Liver (tissue), 9 donors: Measurements from ENCODE around the gene CELA2A. TPM values are rescaled to one million over a fixed set of nuclear protein-coding genes. Genes with fewer than 3 reads are reported as not detected.

Experiments used
- DNase-seq: peaks from one replicate; pipeline ENCODE4 v3.0.0-alpha.2; 2017; ENCODE audit warnings: low spot score
- H3K27ac ChIP-seq, 2 donors: one replicate each; pipeline ENCODE4 v1.7.0; 2013; ENCODE audit warnings: inconsistent platforms in 2 of 2, low read length in 2 of 2, control low read depth in 1 of 2, low read depth in 1 of 2, mild to moderate bottlenecking in 1 of 2
- H3K27me3 ChIP-seq, 4 donors: one replicate each; pipeline versions ENCODE4 v1.6.1 to v1.7.0; 2013; ENCODE audit warnings: low read length in 3 of 4, inconsistent platforms in 1 of 4, mild to moderate bottlenecking in 1 of 4, moderate library complexity in 1 of 4; ENCODE audit not compliant: control insufficient read depth in 4 of 4, insufficient read depth in 4 of 4
- H3K36me3 ChIP-seq, 4 donors: one replicate each; pipeline versions ENCODE4 v1.6.1 to v1.7.0; 2013; ENCODE audit warnings: low read length in 3 of 4, mild to moderate bottlenecking in 3 of 4, low read depth in 1 of 4, moderate library complexity in 1 of 4; ENCODE audit not compliant: control insufficient read depth in 4 of 4, insufficient read depth in 3 of 4
- H3K4me1 ChIP-seq, 4 donors: one replicate each; pipeline versions ENCODE4 v1.6.1 to v1.7.0; 2013; ENCODE audit warnings: low read length in 3 of 4, mild to moderate bottlenecking in 3 of 4, moderate library complexity in 1 of 4; ENCODE audit not compliant: control insufficient read depth in 4 of 4, insufficient read depth in 4 of 4
- H3K4me3 ChIP-seq, 3 donors: one replicate each; pipeline versions ENCODE4 v1.6.1 to v1.7.0; 2013; ENCODE audit warnings: low read length in 3 of 3, control low read depth in 1 of 3, low read depth in 1 of 3, mild to moderate bottlenecking in 1 of 3
- H3K9ac ChIP-seq, 2 donors: one replicate each; pipeline ENCODE4 v1.7.0; 2013; ENCODE audit warnings: low read length in 2 of 2, mild to moderate bottlenecking in 2 of 2, moderate library complexity in 2 of 2, control low read depth in 1 of 2, low read depth in 1 of 2
- H3K9me3 ChIP-seq, 4 donors: one replicate each; pipeline versions ENCODE4 v1.6.1 to v1.7.0; 2013; ENCODE audit warnings: low read length in 3 of 4; ENCODE audit not compliant: control insufficient read depth in 4 of 4
- FOXA1 ChIP-seq: IDR thresholded peaks from 2 replicates; pipeline ENCODE4 v1.6.1; 2016; ENCODE audit warnings: antibody characterized with exemption
- FOXA2 ChIP-seq: IDR thresholded peaks from 2 replicates; pipeline ENCODE4 v1.6.1; 2016; ENCODE audit warnings: antibody characterized with exemption
- GABPA ChIP-seq, 2 donors: IDR thresholded peaks in 1 of 2; conservative IDR thresholded peaks in 1 of 2; 2 replicates each; pipeline ENCODE4 v1.6.1; 2016; ENCODE audit warnings: antibody characterized with exemption in 2 of 2, mild to moderate bottlenecking in 1 of 2, moderate library complexity in 1 of 2
- HNF4A ChIP-seq, 2 donors: conservative IDR thresholded peaks; 2 replicates each; pipeline ENCODE4 v1.6.1; 2016; ENCODE audit warnings: antibody characterized with exemption in 2 of 2, mild to moderate bottlenecking in 2 of 2
- HNF4G ChIP-seq: IDR thresholded peaks from 2 replicates; pipeline ENCODE4 v1.6.1; 2016; ENCODE audit warnings: antibody characterized with exemption
- NR2F2 ChIP-seq: IDR thresholded peaks from 2 replicates; pipeline ENCODE4 v1.6.1; 2016; ENCODE audit warnings: antibody characterized with exemption
- RAD21 ChIP-seq, 2 donors: IDR thresholded peaks; 2 replicates each; pipeline ENCODE4 v1.6.1; 2016; ENCODE audit warnings: antibody characterized with exemption in 2 of 2, mild to moderate bottlenecking in 2 of 2
- RXRA ChIP-seq, 2 donors: IDR thresholded peaks; 2 replicates each; pipeline ENCODE4 v1.6.1; 2017 to 2018; ENCODE audit warnings: antibody characterized with exemption in 2 of 2, mild to moderate bottlenecking in 1 of 2
- TAF1 ChIP-seq: conservative IDR thresholded peaks from 2 replicates; pipeline ENCODE4 v1.6.1; 2016; ENCODE audit warnings: antibody characterized with exemption, mild to moderate bottlenecking
- YY1 ChIP-seq: IDR thresholded peaks from 2 replicates; pipeline ENCODE4 v1.6.1; 2016; ENCODE audit warnings: antibody characterized with exemption, mild to moderate bottlenecking
- WGBS: extraction: QIAGEN DNeasy Blood & Tissue Kit; methylation state at CpG from one replicate; pipeline ENCODE4 v1.1.7; 2013; 5-methylcytosine and 5-hydroxymethylcytosine counted together
- polyA plus RNA-seq, 2 donors: library from polyadenylated mRNA; stranded (reverse) in 1 of 2; unstranded in 1 of 2; fragments of 200-250 nt in 1 of 2; fragments of >200 nt in 1 of 2; fragmentation: Nextera tagmentation in 1 of 2; extraction: Ambion mirVana in 1 of 2; gene quantifications; one replicate each; pipeline versions ENCODE4 v1.2.1 to v1.2.3, GENCODE V29; 2013 to 2015
- total RNA-seq, 2 donors: library from RNA; depleted of rRNA; stranded (reverse); fragments of >200 nt; gene quantifications; one replicate each; pipeline ENCODE4 v1.2.3, GENCODE V29; 2014
- TF ChIP-seq, protein P1 (sequence below): IDR thresholded peaks from 2 replicates; pipeline ENCODE4 v1.6.1; 2016; ENCODE audit warnings: antibody characterized with exemption
- TF ChIP-seq, protein P2 (sequence below): IDR thresholded peaks from 2 replicates; pipeline ENCODE4 v1.6.1; 2016; ENCODE audit warnings: antibody characterized with exemption
- TF ChIP-seq, protein P3 (sequence below): IDR thresholded peaks from 2 replicates; pipeline ENCODE4 v1.6.1; 2016; ENCODE audit warnings: antibody characterized with exemption, mild to moderate bottlenecking
- donor health status: healthy.
- donor health status: healthy.
- donor health status: healthy.
- donor health status: healthy.
- donor health status: healthy.

Gene CELA2A
- total and polyA plus RNA-seq, 4 donors: not detected

DNA sequence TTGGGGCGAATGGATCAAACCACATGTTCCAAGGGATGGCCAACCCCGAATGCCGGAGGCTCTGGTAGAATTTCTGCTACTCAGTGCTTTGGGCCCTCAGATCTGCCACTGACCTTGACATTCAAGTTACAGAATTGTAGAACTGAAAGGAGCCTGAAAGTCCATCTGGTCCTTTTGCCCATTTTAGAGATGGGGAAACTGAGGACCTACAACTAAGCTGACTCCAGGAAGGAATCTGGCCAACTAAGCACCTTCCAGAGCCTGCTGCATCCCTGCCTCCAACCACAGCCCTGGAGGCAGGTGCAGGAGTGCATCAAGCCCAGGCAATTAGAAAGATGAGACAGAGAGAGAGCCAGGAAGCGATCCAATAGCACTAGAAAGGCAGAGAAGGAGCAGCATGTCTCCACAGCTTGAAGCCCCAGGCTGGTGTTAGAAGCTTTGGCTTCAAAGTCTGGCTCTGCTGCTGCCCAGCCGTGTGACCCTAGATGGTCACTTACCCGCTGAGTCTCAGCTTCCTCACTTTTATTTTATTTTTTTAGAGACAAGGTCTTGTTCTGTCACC is 19.6 kb upstream of the CELA2A start:
- Histone ChIP-seq H3K4me1 (peaks cover 0 to 5% (median 0%) of the 10 kb centered on the region in 4 donors), H3K36me3 (no peaks in the 10 kb centered on the region), H3K27ac (no peak overlapping the region), H3K9ac (no peak overlapping the region), H3K4me3 (no peak overlapping the region), H3K9me3 (no peaks in the 10 kb centered on the region), H3K27me3 (no peaks in the 10 kb centered on the region)
- DNase-seq: no peak
- 97% methylated on average over 6 of the region's 6 CpGs for WGBS
- TF ChIP-seq FOXA1: no peak
- TF ChIP-seq GABPA (IDR thresholded peaks at IDR 0.05 in 1 of 2, conservative IDR thresholded peaks at IDR 0.05 in 1 of 2): no peak
- TF ChIP-seq, protein P1, sequence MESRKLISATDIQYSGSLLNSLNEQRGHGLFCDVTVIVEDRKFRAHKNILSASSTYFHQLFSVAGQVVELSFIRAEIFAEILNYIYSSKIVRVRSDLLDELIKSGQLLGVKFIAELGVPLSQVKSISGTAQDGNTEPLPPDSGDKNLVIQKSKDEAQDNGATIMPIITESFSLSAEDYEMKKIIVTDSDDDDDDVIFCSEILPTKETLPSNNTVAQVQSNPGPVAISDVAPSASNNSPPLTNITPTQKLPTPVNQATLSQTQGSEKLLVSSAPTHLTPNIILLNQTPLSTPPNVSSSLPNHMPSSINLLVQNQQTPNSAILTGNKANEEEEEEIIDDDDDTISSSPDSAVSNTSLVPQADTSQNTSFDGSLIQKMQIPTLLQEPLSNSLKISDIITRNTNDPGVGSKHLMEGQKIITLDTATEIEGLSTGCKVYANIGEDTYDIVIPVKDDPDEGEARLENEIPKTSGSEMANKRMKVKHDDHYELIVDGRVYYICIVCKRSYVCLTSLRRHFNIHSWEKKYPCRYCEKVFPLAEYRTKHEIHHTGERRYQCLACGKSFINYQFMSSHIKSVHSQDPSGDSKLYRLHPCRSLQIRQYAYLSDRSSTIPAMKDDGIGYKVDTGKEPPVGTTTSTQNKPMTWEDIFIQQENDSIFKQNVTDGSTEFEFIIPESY: no peak
- TF ChIP-seq RXRA (IDR thresholded peaks at IDR 0.05): no peak
- no peak for TF ChIP-seq NR2F2
- TF ChIP-seq, protein P2, sequence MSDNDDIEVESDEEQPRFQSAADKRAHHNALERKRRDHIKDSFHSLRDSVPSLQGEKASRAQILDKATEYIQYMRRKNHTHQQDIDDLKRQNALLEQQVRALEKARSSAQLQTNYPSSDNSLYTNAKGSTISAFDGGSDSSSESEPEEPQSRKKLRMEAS: no peak
- no peak for TF ChIP-seq YY1
- no peak for TF ChIP-seq HNF4A (conservative IDR thresholded peaks at IDR 0.05)
- TF ChIP-seq, protein P3, sequence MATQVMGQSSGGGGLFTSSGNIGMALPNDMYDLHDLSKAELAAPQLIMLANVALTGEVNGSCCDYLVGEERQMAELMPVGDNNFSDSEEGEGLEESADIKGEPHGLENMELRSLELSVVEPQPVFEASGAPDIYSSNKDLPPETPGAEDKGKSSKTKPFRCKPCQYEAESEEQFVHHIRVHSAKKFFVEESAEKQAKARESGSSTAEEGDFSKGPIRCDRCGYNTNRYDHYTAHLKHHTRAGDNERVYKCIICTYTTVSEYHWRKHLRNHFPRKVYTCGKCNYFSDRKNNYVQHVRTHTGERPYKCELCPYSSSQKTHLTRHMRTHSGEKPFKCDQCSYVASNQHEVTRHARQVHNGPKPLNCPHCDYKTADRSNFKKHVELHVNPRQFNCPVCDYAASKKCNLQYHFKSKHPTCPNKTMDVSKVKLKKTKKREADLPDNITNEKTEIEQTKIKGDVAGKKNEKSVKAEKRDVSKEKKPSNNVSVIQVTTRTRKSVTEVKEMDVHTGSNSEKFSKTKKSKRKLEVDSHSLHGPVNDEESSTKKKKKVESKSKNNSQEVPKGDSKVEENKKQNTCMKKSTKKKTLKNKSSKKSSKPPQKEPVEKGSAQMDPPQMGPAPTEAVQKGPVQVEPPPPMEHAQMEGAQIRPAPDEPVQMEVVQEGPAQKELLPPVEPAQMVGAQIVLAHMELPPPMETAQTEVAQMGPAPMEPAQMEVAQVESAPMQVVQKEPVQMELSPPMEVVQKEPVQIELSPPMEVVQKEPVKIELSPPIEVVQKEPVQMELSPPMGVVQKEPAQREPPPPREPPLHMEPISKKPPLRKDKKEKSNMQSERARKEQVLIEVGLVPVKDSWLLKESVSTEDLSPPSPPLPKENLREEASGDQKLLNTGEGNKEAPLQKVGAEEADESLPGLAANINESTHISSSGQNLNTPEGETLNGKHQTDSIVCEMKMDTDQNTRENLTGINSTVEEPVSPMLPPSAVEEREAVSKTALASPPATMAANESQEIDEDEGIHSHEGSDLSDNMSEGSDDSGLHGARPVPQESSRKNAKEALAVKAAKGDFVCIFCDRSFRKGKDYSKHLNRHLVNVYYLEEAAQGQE: no peak
- no peak for TF ChIP-seq RAD21 (IDR thresholded peaks at IDR 0.05)
- no peak for TF ChIP-seq TAF1
- no peak for TF ChIP-seq HNF4G

DNA sequence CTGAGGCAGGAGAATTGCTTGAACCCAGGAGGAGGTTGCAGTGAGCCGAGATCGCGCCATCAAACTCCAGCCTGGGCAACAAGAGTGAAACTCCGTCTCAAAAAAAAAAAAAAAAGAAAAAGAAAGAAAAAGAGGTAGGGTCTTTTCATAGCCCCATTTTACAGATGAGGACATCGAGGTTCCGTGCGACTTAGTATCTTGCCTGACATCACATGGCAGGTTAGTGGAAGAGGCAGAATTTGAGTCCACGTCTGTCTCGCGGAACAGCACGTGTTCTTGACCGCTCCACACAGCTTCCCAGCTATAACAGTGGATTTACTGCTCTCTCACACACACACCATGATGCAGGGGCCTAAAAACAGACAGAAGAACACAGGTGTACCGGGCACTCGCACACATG is 17.2 kb upstream of the CELA2A start:
- no peak overlapping the region for H3K9ac ChIP-seq
- H3K4me3 ChIP-seq: no peak overlapping the region
- H3K27me3 ChIP-seq: no peaks in the 10 kb centered on the region
- H3K4me1 ChIP-seq: peaks cover 0 to 5% (median 0%) of the 10 kb centered on the region in 4 donors
- 93% methylated on average over 14 of the region's 14 CpGs for WGBS
- no peak overlapping the region for H3K27ac ChIP-seq
- TF ChIP-seq YY1 (no peak), FOXA1 (no peak)
- TF ChIP-seq, protein P2: no peak
- no peak for DNase-seq
- H3K36me3 ChIP-seq: no peaks in the 10 kb centered on the region
- H3K9me3 ChIP-seq: no peaks in the 10 kb centered on the region

DNA sequence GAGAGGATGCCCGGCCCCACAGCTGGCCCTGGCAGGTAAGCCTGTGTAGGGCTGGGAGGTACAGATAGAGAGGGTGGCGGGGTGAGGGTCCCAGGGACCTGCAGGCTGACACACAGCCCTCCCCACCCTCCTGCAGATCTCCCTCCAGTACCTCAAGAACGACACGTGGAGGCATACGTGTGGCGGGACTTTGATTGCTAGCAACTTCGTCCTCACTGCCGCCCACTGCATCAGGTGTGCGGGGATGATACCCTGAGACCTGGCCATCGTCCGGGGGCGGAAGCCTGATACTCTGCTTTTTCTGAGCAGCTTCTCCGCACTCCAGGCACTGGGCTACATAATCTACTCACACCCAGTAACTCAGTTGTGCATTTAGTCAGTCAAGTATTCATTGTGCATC is 16.2 kb upstream of the CELA2A start:
- H3K27me3 ChIP-seq: no peaks in the 10 kb centered on the region
- WGBS: 94% methylated on average over 13 of the region's 13 CpGs
- H3K36me3 ChIP-seq: no peaks in the 10 kb centered on the region
- H3K4me1 ChIP-seq: no peaks in the 10 kb centered on the region
- H3K9ac ChIP-seq: no peak overlapping the region
- no peak for DNase-seq
- H3K9me3 ChIP-seq: no peaks in the 10 kb centered on the region
- H3K27ac ChIP-seq: no peak overlapping the region
- TF ChIP-seq YY1 (no peak), HNF4A (conservative IDR thresholded peaks at IDR 0.05) (no peak), RXRA (IDR thresholded peaks at IDR 0.05) (no peak), FOXA2 (no peak), FOXA1 (no peak)
- H3K4me3 ChIP-seq: no peak overlapping the region
